Gastrocnemius medialis (tissue), 4 donors: ENCODE results near the gene SMARCA4.

Source experiments
- CTCF ChIP-seq, 5 experiments: fragments of 450-650 bp in 3 of 5; fragments of 200-600 bp in 2 of 5; sonication (generic) in 2 of 5; IDR thresholded peaks in 4 of 5; conservative IDR thresholded peaks in 1 of 5; 1 replicate in 4 of 5; 2 replicates in 1 of 5; pipeline ENCODE4 v1.5.1; 2016 to 2019; ENCODE audit warnings: antibody characterized with exemption in 5 of 5, mild to moderate bottlenecking in 3 of 5, moderate library complexity in 3 of 5
- POLR2A ChIP-seq, 2 donors: fragments of 450-650 bp; IDR thresholded peaks; one replicate each; pipeline ENCODE4 v1.6.1; 2017; ENCODE audit warnings: antibody characterized with exemption in 2 of 2, mild to moderate bottlenecking in 2 of 2, moderate library complexity in 2 of 2

- TF ChIP-seq CTCF (IDR thresholded peaks at IDR 0.05 in 4 of 5, conservative IDR thresholded peaks at IDR 0.05 in 1 of 5), result no peak
- no peak for TF ChIP-seq POLR2A (IDR thresholded peaks at IDR 0.05)
Measured at GRCh38 chr19:11079999-11080398, 119.2 kb downstream of the SMARCA4 start.
